MCF 10A (cell line): ENCODE data around the gene TGFB2. TPM values are rescaled to one million over a fixed set of nuclear protein-coding genes. Genes with fewer than 3 reads are reported as not detected.

Experiments
- BruUV-seq: library from RNA; stranded (reverse); fragments of 400-500 nt; replicated peaks from 2 replicates; lab custom pipeline; 2021; lab: Mats Ljungman, UMichigan
- CTCF ChIA-PET: fragments of 300-600 bp; sonication (Branson Sonifier 250); formaldehyde crosslinking; extraction: SDS; loops from one replicate; lab custom pipeline; 2021; ENCODE audit warnings: antibody characterized with exemption, inconsistent platforms; lab: Yijun Ruan, JAX
- POLR2A ChIA-PET: fragments of 300-600, 350-650 bp; sonication (Branson Sonifier 250); formaldehyde crosslinking; extraction: SDS; loops from one replicate; lab custom pipeline; 2020; ENCODE audit warnings: antibody characterized with exemption, inconsistent platforms; lab: Yijun Ruan, JAX
- DNase-seq: peaks from one replicate; pipeline ENCODE4 v3.0.0-alpha.2; 2018; ENCODE audit not compliant: unreplicated experiment
- H3K27ac Mint-ChIP-seq: one replicate; pipeline ENCODE4 v1.8.0; 2022; ENCODE audit warnings: mild to moderate bottlenecking, low read depth, mixed read lengths; ENCODE audit not compliant: unreplicated experiment
- H3K27me3 Mint-ChIP-seq: one replicate; pipeline ENCODE4 v1.8.0; 2022; ENCODE audit warnings: mixed read lengths; ENCODE audit not compliant: insufficient read depth, unreplicated experiment
- H3K36me3 Mint-ChIP-seq: one replicate; pipeline ENCODE4 v1.8.0; 2022; ENCODE audit warnings: mild to moderate bottlenecking, moderate library complexity, mixed read lengths; ENCODE audit not compliant: insufficient read depth, unreplicated experiment
- H3K4me1 Mint-ChIP-seq: one replicate; pipeline ENCODE4 v1.8.0; 2022; ENCODE audit warnings: mixed read lengths; ENCODE audit not compliant: insufficient read depth, unreplicated experiment
- H3K4me3 Mint-ChIP-seq: one replicate; pipeline ENCODE4 v1.8.0; 2022; ENCODE audit warnings: mild to moderate bottlenecking, moderate library complexity, mixed read lengths; ENCODE audit not compliant: unreplicated experiment
- H3K9me3 Mint-ChIP-seq: one replicate; pipeline ENCODE4 v1.8.0; 2022; ENCODE audit warnings: mixed read lengths; ENCODE audit not compliant: unreplicated experiment
- intact Hi-C: fragments of 100-400 bp; cut with micrococcal nuclease; formaldehyde crosslinking; loops from 2 replicates; pipeline ENCODE4 v1.14.1; 2022
- total RNA-seq: library from RNA; stranded (reverse); gene quantifications from 2 replicates; pipeline ENCODE4 v1.2.3, GENCODE V29; 2022
- TF ChIP-seq, protein P1 (sequence below): fragments of 200-600 bp; IDR thresholded peaks from one replicate; pipeline ENCODE4 v1.8.0; 2022; ENCODE audit warnings: antibody characterized with exemption, mild to moderate bottlenecking; ENCODE audit not compliant: unreplicated experiment

TGFB2 gene
- total RNA-seq, 1 experiment from 2014 or later, result 6.3 TPM

DNA sequence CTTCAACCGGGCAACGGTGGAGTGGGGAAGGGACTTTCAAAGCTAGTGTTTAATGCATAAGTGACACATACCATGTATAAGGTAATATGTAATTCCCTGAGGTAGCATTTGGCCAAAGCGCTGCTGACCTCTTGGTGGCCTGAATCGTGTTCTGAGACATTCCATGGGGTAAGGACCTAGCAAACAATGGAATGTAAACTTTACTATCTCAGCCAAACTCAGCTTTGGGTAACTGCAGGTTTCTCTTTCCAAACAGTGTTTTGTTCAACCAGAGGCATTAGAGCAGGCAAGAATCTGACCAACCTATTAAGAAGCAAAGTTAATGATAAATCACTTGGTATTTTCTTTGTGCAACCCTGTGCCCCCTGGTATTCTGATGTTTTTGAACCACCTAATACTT, 22.0 kb downstream of the TGFB2 start:
- H3K27me3 Mint-ChIP-seq, result no peaks in the 10 kb centered on the region
- no peak overlapping the region for H3K4me3 Mint-ChIP-seq
- no TSS peak for BruUV-seq
- H3K4me1 Mint-ChIP-seq, result peaks cover 12% of the 10 kb centered on the region
- intact Hi-C loops, result no loop called here
- DNase-seq, result no peak
- no peak overlapping the region for H3K27ac Mint-ChIP-seq
- TF ChIP-seq, protein P1, sequence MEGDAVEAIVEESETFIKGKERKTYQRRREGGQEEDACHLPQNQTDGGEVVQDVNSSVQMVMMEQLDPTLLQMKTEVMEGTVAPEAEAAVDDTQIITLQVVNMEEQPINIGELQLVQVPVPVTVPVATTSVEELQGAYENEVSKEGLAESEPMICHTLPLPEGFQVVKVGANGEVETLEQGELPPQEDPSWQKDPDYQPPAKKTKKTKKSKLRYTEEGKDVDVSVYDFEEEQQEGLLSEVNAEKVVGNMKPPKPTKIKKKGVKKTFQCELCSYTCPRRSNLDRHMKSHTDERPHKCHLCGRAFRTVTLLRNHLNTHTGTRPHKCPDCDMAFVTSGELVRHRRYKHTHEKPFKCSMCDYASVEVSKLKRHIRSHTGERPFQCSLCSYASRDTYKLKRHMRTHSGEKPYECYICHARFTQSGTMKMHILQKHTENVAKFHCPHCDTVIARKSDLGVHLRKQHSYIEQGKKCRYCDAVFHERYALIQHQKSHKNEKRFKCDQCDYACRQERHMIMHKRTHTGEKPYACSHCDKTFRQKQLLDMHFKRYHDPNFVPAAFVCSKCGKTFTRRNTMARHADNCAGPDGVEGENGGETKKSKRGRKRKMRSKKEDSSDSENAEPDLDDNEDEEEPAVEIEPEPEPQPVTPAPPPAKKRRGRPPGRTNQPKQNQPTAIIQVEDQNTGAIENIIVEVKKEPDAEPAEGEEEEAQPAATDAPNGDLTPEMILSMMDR, result no peak
- ChIA-PET POLR2A (interaction anchor here (1.0 to 2.5 kb wide), 2 partner anchors 9 kb away, joined by 4 to 6 read pairs; no protein-coding TSS in a partner anchor), CTCF (interaction anchor here (0.6 to 1.7 kb wide), 6 partner anchors 13 to 404 kb away, joined by 3 to 6 read pairs (median 4); no protein-coding TSS in a partner anchor)
- no peaks in the 10 kb centered on the region for H3K9me3 Mint-ChIP-seq
- no peaks in the 10 kb centered on the region for H3K36me3 Mint-ChIP-seq

DNA sequence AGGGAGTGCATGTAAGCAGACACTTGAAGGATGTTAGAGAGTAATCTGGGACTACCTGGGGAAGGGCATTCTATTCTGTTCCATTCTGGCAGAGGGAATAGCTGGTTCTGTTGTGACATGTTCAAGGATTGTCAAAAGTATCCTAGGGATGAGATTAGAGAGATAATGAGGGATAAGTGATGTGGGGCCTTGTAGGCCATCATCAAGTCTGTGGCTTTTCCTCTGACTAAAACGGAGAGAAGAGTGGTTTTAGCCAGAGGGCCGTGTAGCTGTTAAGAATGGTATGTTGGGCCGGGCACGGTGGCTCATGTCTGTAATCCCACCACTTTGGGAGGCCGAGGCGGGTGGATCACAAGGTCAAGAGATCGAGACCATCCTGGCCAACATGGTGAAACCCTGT, 23.6 kb downstream of the TGFB2 start:
- TF ChIP-seq, protein P1, result no peak
- H3K27me3 Mint-ChIP-seq, result no peaks in the 10 kb centered on the region
- H3K4me3 Mint-ChIP-seq, result no peak overlapping the region
- no peaks in the 10 kb centered on the region for H3K36me3 Mint-ChIP-seq
- intact Hi-C loops, result no loop called here
- DNase-seq, result no peak
- peaks cover 13% of the 10 kb centered on the region for H3K4me1 Mint-ChIP-seq
- no peaks in the 10 kb centered on the region for H3K9me3 Mint-ChIP-seq
- ChIA-PET CTCF (interaction anchor here (0.6 to 1.3 kb wide), 5 partner anchors 13 to 1048 kb away, joined by 3 to 4 read pairs (median 3); no protein-coding TSS in a partner anchor), POLR2A (interaction anchor here (1.0 to 2.5 kb wide), 3 partner anchors 11 to 17 kb away, joined by 3 to 6 read pairs (median 3); no protein-coding TSS in a partner anchor)
- BruUV-seq, result no TSS peak
- no peak overlapping the region for H3K27ac Mint-ChIP-seq

DNA sequence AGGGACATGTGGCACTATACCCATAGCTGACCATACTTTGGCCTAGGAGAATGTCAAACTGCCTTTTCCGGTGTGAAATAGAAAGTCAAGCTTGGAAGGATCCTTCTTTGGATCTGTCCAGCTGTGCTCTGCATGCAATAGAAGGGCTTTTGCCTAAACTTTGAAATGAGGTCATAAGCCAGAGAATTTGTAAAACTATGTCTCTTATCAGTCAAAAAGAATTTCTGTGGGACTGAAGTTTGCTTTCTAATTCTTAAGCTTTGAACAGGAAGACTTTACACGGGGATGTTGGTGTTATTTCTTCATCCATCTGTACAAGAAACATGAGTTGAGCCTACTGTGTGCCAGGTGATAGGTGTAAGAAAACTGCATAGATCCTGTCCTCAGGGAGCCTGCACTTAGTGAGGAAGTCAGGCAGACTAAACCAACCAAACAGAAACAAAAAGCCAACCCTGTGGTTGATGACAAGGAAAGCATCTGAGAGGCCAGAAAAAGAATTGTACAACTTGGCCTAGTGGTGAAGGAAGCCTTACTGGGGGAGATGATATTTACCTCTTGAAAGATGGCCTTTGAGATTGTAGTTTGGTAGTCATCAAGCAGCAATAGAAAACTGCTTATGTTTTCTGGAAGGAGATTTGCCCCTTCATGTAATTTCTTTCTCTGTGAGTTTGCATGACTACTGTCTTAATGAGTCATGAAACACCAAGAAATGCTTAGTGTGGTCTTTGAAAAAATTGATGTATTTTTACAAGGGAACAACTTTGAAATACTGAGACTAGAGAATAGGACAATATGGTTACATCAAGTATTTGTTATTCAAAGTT, 24.8 kb downstream of the TGFB2 start:
- Mint-ChIP-seq H3K27ac (no peak overlapping the region), H3K4me1 (peaks cover 25% of the 10 kb centered on the region), H3K27me3 (no peaks in the 10 kb centered on the region), H3K4me3 (no peak overlapping the region), H3K9me3 (no peaks in the 10 kb centered on the region), H3K36me3 (no peaks in the 10 kb centered on the region)
- no TSS peak for BruUV-seq
- no peak for DNase-seq
- CTCF ChIA-PET, result interaction anchor here (0.6 kb wide), 2 partner anchors 35 to 70 kb away, joined by 3 to 4 read pairs; no protein-coding TSS in a partner anchor
- POLR2A ChIA-PET, result interaction anchor here (0.6 kb wide), 1 partner anchor 10 kb away, joined by 3 read pairs; no protein-coding TSS in a partner anchor
- intact Hi-C loops, result no loop called here
- TF ChIP-seq, protein P1, result no peak

GRCh38 chr1:218371927-218372672, 27.0 kb downstream of the TGFB2 start:
- H3K4me1 Mint-ChIP-seq, result peaks cover 47% of the 10 kb centered on the region
- H3K27ac Mint-ChIP-seq, result no peak overlapping the region
- no peaks in the 10 kb centered on the region for H3K9me3 Mint-ChIP-seq
- no TSS peak for BruUV-seq
- H3K4me3 Mint-ChIP-seq, result no peak overlapping the region
- ChIA-PET POLR2A (no interaction called here), CTCF (interaction anchor here (0.6 to 1.5 kb wide), 5 partner anchors 10 to 26 kb away, joined by 3 to 6 read pairs (median 4); partner anchors contain the start of gene TGFB2)
- no peak for DNase-seq
- intact Hi-C loops, result no loop called here
- no peaks in the 10 kb centered on the region for H3K36me3 Mint-ChIP-seq
- TF ChIP-seq, protein P1, result no peak
- no peaks in the 10 kb centered on the region for H3K27me3 Mint-ChIP-seq
